GM12878 (cell line): ENCODE measurements around the gene YPEL2. TPM values are rescaled to one million over a fixed set of nuclear protein-coding genes. Genes with fewer than 3 reads are reported as not detected.

Experiments
- ATAC-seq: fragments of 200-7000 bp; cut with Tn5 transposase; 3 replicates; pipeline ENCODE4 v1.9.1; 2020; ENCODE audit warnings: mild to moderate bottlenecking, moderate library complexity
- BruUV-seq: library from RNA; stranded (reverse); fragments of 400-500 nt; replicated peaks from 2 replicates; lab custom pipeline; 2021; lab: Mats Ljungman, UMichigan
- CTCF ChIA-PET: fragments of 300-600 bp; sonication (Branson Sonifier 250); formaldehyde crosslinking; extraction: SDS; loops from one replicate; lab custom pipeline; 2021; ENCODE audit warnings: inconsistent platforms; lab: Yijun Ruan, JAX
- POLR2A ChIA-PET: fragments of 350-600 bp; formaldehyde crosslinking; extraction: SDS; loops from one replicate; lab custom pipeline; 2021; ENCODE audit warnings: inconsistent platforms; lab: Charles Lee
- RAD21 ChIA-PET: fragments of 300-600 bp; sonication (Branson Sonifier 250); formaldehyde crosslinking; loops from one replicate; lab custom pipeline; 2023; ENCODE audit warnings: antibody characterized with exemption; ENCODE audit not compliant: unreplicated experiment; lab: Charles Lee
- SMC1A ChIA-PET: fragments of 300-600 bp; sonication (Branson Sonifier 250); formaldehyde crosslinking; loops from one replicate; lab custom pipeline; 2023; ENCODE audit not compliant: unreplicated experiment, uncharacterized antibody; lab: Charles Lee
- DNase-seq: peaks from one replicate; pipeline ENCODE4 v3.0.0-alpha.2; 2011; ENCODE audit warnings: low read depth, low spot score
- FAIRE-seq: peaks from 3 replicates; lab custom pipeline; 2011; peaks lifted over from hg19 to GRCh38; lab: Jason Lieb, UNC
- H2AFZ ChIP-seq: 2 replicates; pipeline ENCODE4 v1.6.0; 2011; ENCODE audit warnings: low read depth, low read length, control low read depth; ENCODE audit not compliant: control insufficient read depth
- H3K27ac ChIP-seq: 2 replicates; pipeline ENCODE4 v1.5.1; 2011; ENCODE audit warnings: control low read depth; ENCODE audit not compliant: control insufficient read depth, insufficient read depth
- H3K27me3 ChIP-seq, 2 experiments: replicated peaks in 1 of 2; 2 replicates each; pipeline versions ENCODE4 v1.6.0 to v1.6.1; 2011; ENCODE audit warnings: low read length in 1 of 2; ENCODE audit not compliant: control insufficient read depth in 2 of 2, insufficient read depth in 2 of 2
- H3K36me3 ChIP-seq, 2 experiments: 2 replicates each; pipeline ENCODE4 v1.5.1; 2011; ENCODE audit warnings: low read length in 1 of 2; ENCODE audit not compliant: control insufficient read depth in 2 of 2, insufficient read depth in 2 of 2
- H3K4me1 ChIP-seq: 2 replicates; pipeline ENCODE4 v1.6.1; 2011; ENCODE audit warnings: mild to moderate bottlenecking, low read length, moderate library complexity, mixed read lengths; ENCODE audit not compliant: control insufficient read depth, insufficient read depth
- H3K4me2 ChIP-seq: 2 replicates; pipeline ENCODE4 v1.6.0; 2011; ENCODE audit warnings: control low read depth; ENCODE audit not compliant: control insufficient read depth, insufficient read depth
- H3K4me3 ChIP-seq: fragments of 200-600 bp; sonication (generic); 2 replicates; pipeline ENCODE4 v1.5.1; 2016
- H3K79me2 ChIP-seq: 2 replicates; pipeline ENCODE4 v1.6.0; 2011; ENCODE audit warnings: low read length; ENCODE audit not compliant: control insufficient read depth, insufficient read depth
- H3K9ac ChIP-seq: 2 replicates; pipeline ENCODE4 v1.8.0; 2011; ENCODE audit warnings: low read length, control low read depth, mixed read lengths; ENCODE audit not compliant: control insufficient read depth, insufficient read depth
- H3K9me3 ChIP-seq: replicated peaks from 3 replicates; pipeline ENCODE4 v1.5.1; 2011; ENCODE audit warnings: mild to moderate bottlenecking, low read length; ENCODE audit not compliant: control insufficient read depth, insufficient read depth
- H4K20me1 ChIP-seq: 2 replicates; pipeline ENCODE4 v1.6.0; 2011; ENCODE audit not compliant: control insufficient read depth, insufficient read depth
- ATF2 ChIP-seq: IDR thresholded peaks from 2 replicates; pipeline ENCODE4 v1.6.1; 2012; ENCODE audit warnings: low read length, inconsistent platforms
- ATF7 ChIP-seq: fragments of 450-650 bp; IDR thresholded peaks from 2 replicates; pipeline ENCODE4 v1.6.1; 2016; ENCODE audit warnings: low read depth, mild to moderate bottlenecking
- CREB1 ChIP-seq: IDR thresholded peaks from 2 replicates; pipeline ENCODE4 v1.6.1; 2012; ENCODE audit warnings: low read depth, mild to moderate bottlenecking, inconsistent platforms
- EED ChIP-seq: sonication (generic); IDR thresholded peaks from 2 replicates; pipeline ENCODE4 v1.6.1; 2016; ENCODE audit warnings: antibody characterized with exemption, low read depth
- FOS ChIP-seq: IDR thresholded peaks from 3 replicates; pipeline ENCODE4 v1.6.1; 2011; ENCODE audit warnings: borderline replicate concordance; ENCODE audit not compliant: insufficient read length; ENCODE audit errors: extremely low read depth
- FOXM1 ChIP-seq: IDR thresholded peaks from 2 replicates; pipeline ENCODE4 v1.6.1; 2012; ENCODE audit warnings: low read depth, mild to moderate bottlenecking, inconsistent platforms, low read length, moderate library complexity
- IKZF2 ChIP-seq, 2 experiments: fragments of 450-650 bp; IDR thresholded peaks; 2 replicates each; pipeline ENCODE4 v1.6.1; 2017; ENCODE audit warnings: mild to moderate bottlenecking in 2 of 2, moderate library complexity in 2 of 2
- MAX ChIP-seq: IDR thresholded peaks from 2 replicates; pipeline ENCODE4 v1.6.1; 2012; ENCODE audit warnings: low read depth, low read length, improper control_type of control experiment
- MYC ChIP-seq: IDR thresholded peaks from 2 replicates; pipeline ENCODE4 v1.6.1; 2011; ENCODE audit warnings: mild to moderate bottlenecking, low read length, moderate library complexity, inconsistent platforms; ENCODE audit not compliant: insufficient read depth, insufficient replicate concordance, insufficient read length, severe bottlenecking
- PAX5 ChIP-seq: IDR thresholded peaks from 2 replicates; pipeline ENCODE4 v1.6.1; 2011; ENCODE audit warnings: low read depth, low read length, borderline replicate concordance
- POU2F2 ChIP-seq: IDR thresholded peaks from 3 replicates; pipeline ENCODE4 v1.6.1; 2011; ENCODE audit warnings: low read depth, mild to moderate bottlenecking, low read length, borderline replicate concordance
- RAD51 ChIP-seq: fragments of 450-650 bp; IDR thresholded peaks from 2 replicates; pipeline ENCODE4 v1.6.1; 2016; ENCODE audit warnings: moderate library complexity, mild to moderate bottlenecking, inconsistent platforms
- REST ChIP-seq: IDR thresholded peaks from 2 replicates; pipeline ENCODE4 v1.6.1; 2012; ENCODE audit warnings: mild to moderate bottlenecking, low read depth, low read length
- RUNX3 ChIP-seq: IDR thresholded peaks from 2 replicates; pipeline ENCODE4 v1.6.1; 2012; ENCODE audit warnings: low read length, inconsistent platforms
- SMAD1 ChIP-seq: fragments of 450-650 bp; IDR thresholded peaks from 2 replicates; pipeline ENCODE4 v1.6.1; 2018; ENCODE audit warnings: mild to moderate bottlenecking, low read depth; ENCODE audit not compliant: partially characterized antibody
- YBX1 ChIP-seq: fragments of 450-650 bp; IDR thresholded peaks from 2 replicates; pipeline ENCODE4 v1.6.1; 2016; ENCODE audit warnings: antibody characterized with exemption
- ZNF217 ChIP-seq: fragments of 450-650 bp; IDR thresholded peaks from 2 replicates; pipeline ENCODE4 v1.6.1; 2017; ENCODE audit warnings: antibody characterized with exemption, mild to moderate bottlenecking
- ZNF384 ChIP-seq: IDR thresholded peaks from 2 replicates; pipeline ENCODE4 v1.6.1; 2012; ENCODE audit warnings: low read depth, mild to moderate bottlenecking, low read length, improper control_type of control experiment, borderline replicate concordance
- WGBS: methylation state at CpG from one replicate; pipeline ENCODE4 v1.1.6; 2016; ENCODE audit warnings: low lambda C conversion rate; ENCODE audit not compliant: insufficient replicate concordance, insufficient coverage; ENCODE audit errors: missing lambda C conversion rate; 5-methylcytosine and 5-hydroxymethylcytosine counted together
- in situ Hi-C: fragments of 300-500 bp; cut with MboI; formaldehyde crosslinking; loops from 9 replicates; pipeline ENCODE4 v1.14.3; 2018; ENCODE audit warnings: mixed read lengths
- intact Hi-C: fragments of 100-400 bp; cut with micrococcal nuclease; formaldehyde crosslinking; loops from one replicate; pipeline ENCODE4 v1.14.2; 2022; ENCODE audit not compliant: unreplicated experiment
- polyA plus RNA-seq, 11 experiments: library from polyadenylated mRNA; depleted of rRNA in 4 of 11; unstranded in 6 of 11; stranded (reverse) in 5 of 11; fragments of >200 nt; fragmentation: Nextera tagmentation in 4 of 11; fragmentation: Illumina TruSeq in 1 of 11; extraction: Ambion mirVana in 4 of 11; extraction: Trizol in 1 of 11; gene quantifications; 1 replicate in 1 of 11; 2 replicates in 10 of 11; pipeline versions ENCODE4 v1.2.1 to v1.2.3, GENCODE V29; 2011 to 2016; ENCODE audit warnings: inconsistent platforms in 2 of 11, missing spikeins in 2 of 11, low read depth in 1 of 11
- total RNA-seq, 4 experiments: library from RNA; depleted of rRNA in 3 of 4; stranded (reverse); fragments of >200 nt in 3 of 4; fragmentation: Illumina TruSeq in 1 of 4; extraction: Trizol in 1 of 4; gene quantifications; 2 replicates each; pipeline versions ENCODE4 v1.2.1 to v1.2.3, GENCODE V29; 2013 to 2021

YPEL2 gene
- total and polyA plus RNA-seq, 10 of the 15 experiments (the other 5 are each of a cell fraction or from before 2014, with no cell fraction given), result 0.11 to 8.1 (median 0.48) TPM

GRCh38 chr17:59361916-59362810, 30.7 kb downstream of the YPEL2 start:
- RAD21 ChIA-PET, result interaction anchor here (0.9 to 1.6 kb wide), 4 partner anchors 9 to 77 kb away, joined by 3 to 6 read pairs (median 4); no protein-coding TSS in a partner anchor
- intact Hi-C loops (no loop called here), in situ Hi-C loops (no loop called here)
- peak overlapping the region; percentile 62 for H3K4me2 ChIP-seq
- peak overlapping the region; percentile 40; the same call in 1 of the 2 replicates for H3K4me3 ChIP-seq
- peak; percentile 86 for DNase-seq
- H3K9me3 ChIP-seq, result no peaks in the 10 kb centered on the region; the same call in 2 of the 3 replicates
- peak overlapping the region; percentile 54 for H3K27ac ChIP-seq
- no peaks in the 10 kb centered on the region for H3K27me3 ChIP-seq
- no TSS peak for BruUV-seq
- WGBS, result 14% methylated on average over 7 of the region's 7 CpGs
- peaks cover 50% of the 10 kb centered on the region for H3K4me1 ChIP-seq
- H4K20me1 ChIP-seq, result no peaks in the 10 kb centered on the region
- peak; percentile 79 for ATAC-seq
- no peaks in the 10 kb centered on the region for H3K79me2 ChIP-seq
- FAIRE-seq, result peak; percentile 23
- no peak overlapping the region; the same call in 1 of the 2 replicates for H2AFZ ChIP-seq
- H3K36me3 ChIP-seq, result no peaks in the 10 kb centered on the region
- CTCF ChIA-PET, result interaction anchor here (1.2 to 1.4 kb wide), 2 partner anchors 13 kb away, joined by 3 to 6 read pairs; no protein-coding TSS in a partner anchor
- peak overlapping the region; percentile 17; the same call in 1 of the 2 replicates for H3K9ac ChIP-seq
- SMC1A ChIA-PET, result interaction anchor here (0.8 to 3.7 kb wide), 11 partner anchors 9 to 142 kb away, joined by 3 to 25 read pairs (median 3); no protein-coding TSS in a partner anchor
- POLR2A ChIA-PET, result interaction anchor here (1.0 to 3.3 kb wide), 4 partner anchors 9 to 83 kb away, joined by 3 to 12 read pairs (median 5); no protein-coding TSS in a partner anchor
- TF ChIP-seq SMAD1, result no peak
- TF ChIP-seq ATF7, result peak; percentile 31; the same call in 1 of the 2 replicates
- peak; percentile 25; the same call in 1 of the 2 replicates for TF ChIP-seq ATF2
- TF ChIP-seq REST, result no peak
- TF ChIP-seq FOS, result no peak
- no peak for TF ChIP-seq MYC
- TF ChIP-seq PAX5, result 0 out of 2 replicates have a peak, but pooled peaks have one; percentile 34
- no peak for TF ChIP-seq CREB1
- no peak for TF ChIP-seq POU2F2
- TF ChIP-seq FOXM1, result no peak
- TF ChIP-seq RAD51, result 0 out of 2 replicates have a peak, but pooled peaks have one; percentile 22
- peak; percentile 90 for TF ChIP-seq RUNX3
- TF ChIP-seq ZNF217, result no peak
- peak in 1 of 2 experiments; percentile 29; a peak in 1 of 4 replicates for TF ChIP-seq IKZF2 (IDR thresholded peaks at IDR 0.05)
- TF ChIP-seq YBX1, result no peak
- 0 out of 2 replicates have a peak, but pooled peaks have one; percentile 10 for TF ChIP-seq ZNF384
- no peak for TF ChIP-seq MAX
- no peak for TF ChIP-seq EED
